ENCODE measurements around the gene ENC1. TPM values are rescaled to one million over a fixed set of nuclear protein-coding genes. Genes with fewer than 3 reads are reported as not detected.

ENC1 gene
- total RNA-seq, 2 experiments from 2014 or later, result 0.78 to 0.96 TPM

GRCh38 chr5:74634611-74635286, 5.8 kb downstream of the ENC1 start:
- no peak for DNase-seq
- Mint-ChIP-seq H3K4me1 (peaks cover 16% of the 10 kb centered on the region), H3K4me3 (no peak overlapping the region), H3K36me3 (no peaks in the 10 kb centered on the region), H3K9me3 (no peaks in the 10 kb centered on the region), H3K27ac (no peak overlapping the region), H3K27me3 (peaks cover 23% of the 10 kb centered on the region)
- POLR2A ChIA-PET, result no interaction called here
- ATAC-seq (ENCODE audit: low read depth), result no peak

GRCh38 chr5:74633695-74634094, 6.8 kb downstream of the ENC1 start:
- no peak overlapping the region for H3K27ac Mint-ChIP-seq
- no peaks in the 10 kb centered on the region for H3K9me3 Mint-ChIP-seq
- H3K4me1 Mint-ChIP-seq, result peaks cover 6% of the 10 kb centered on the region
- DNase-seq, result no peak
- no peak for ATAC-seq (ENCODE audit: low read depth)
- POLR2A ChIA-PET, result no interaction called here
- peaks cover 14% of the 10 kb centered on the region for H3K27me3 Mint-ChIP-seq
- no peak overlapping the region for H3K4me3 Mint-ChIP-seq
- H3K36me3 Mint-ChIP-seq, result no peaks in the 10 kb centered on the region

GRCh38 chr5:74632947-74633356, 7.6 kb downstream of the ENC1 start:
- no peak overlapping the region for H3K4me3 Mint-ChIP-seq
- POLR2A ChIA-PET, result no interaction called here
- H3K4me1 Mint-ChIP-seq, result peaks cover 3% of the 10 kb centered on the region
- ATAC-seq (ENCODE audit: low read depth), result no peak
- H3K36me3 Mint-ChIP-seq, result no peaks in the 10 kb centered on the region
- no peaks in the 10 kb centered on the region for H3K9me3 Mint-ChIP-seq
- H3K27ac Mint-ChIP-seq, result no peak overlapping the region
- peaks cover 8% of the 10 kb centered on the region for H3K27me3 Mint-ChIP-seq
- no peak for DNase-seq

GRCh38 chr5:74631081-74631953, 9.2 kb downstream of the ENC1 start:
- no peak overlapping the region for H3K27ac Mint-ChIP-seq
- no peaks in the 10 kb centered on the region for H3K9me3 Mint-ChIP-seq
- H3K4me3 Mint-ChIP-seq, result no peak overlapping the region
- H3K27me3 Mint-ChIP-seq, result no peaks in the 10 kb centered on the region
- H3K36me3 Mint-ChIP-seq, result no peaks in the 10 kb centered on the region
- ATAC-seq (ENCODE audit: low read depth) (peak; percentile 77), DNase-seq (no peak)
- POLR2A ChIA-PET, result no interaction called here
- peaks cover 3% of the 10 kb centered on the region for H3K4me1 Mint-ChIP-seq

- Mint-ChIP-seq H3K9me3 (no peaks in the 10 kb centered on the region), H3K4me1 (peaks cover 3% of the 10 kb centered on the region), H3K27me3 (no peaks in the 10 kb centered on the region), H3K36me3 (no peaks in the 10 kb centered on the region), H3K27ac (no peak overlapping the region), H3K4me3 (no peak overlapping the region)
- no peak for ATAC-seq (ENCODE audit: low read depth)
- POLR2A ChIA-PET, result no interaction called here
- no peak for DNase-seq
These were observed 10.0 kb downstream of the ENC1 start for GRCh38 chr5:74630453-74631066.

- POLR2A ChIA-PET, result no interaction called here
These were observed 11.2 kb downstream of the ENC1 start for GRCh38 chr5:74629326-74629725.

GRCh38 chr5:74628359-74628758, 12.2 kb downstream of the ENC1 start:
- no peak for ATAC-seq (ENCODE audit: low read depth)
- no peaks in the 10 kb centered on the region for H3K27me3 Mint-ChIP-seq
- H3K36me3 Mint-ChIP-seq, result no peaks in the 10 kb centered on the region
- DNase-seq, result no peak
- H3K9me3 Mint-ChIP-seq, result no peaks in the 10 kb centered on the region
- no peak overlapping the region for H3K27ac Mint-ChIP-seq
- no peak overlapping the region for H3K4me3 Mint-ChIP-seq
- peaks cover 3% of the 10 kb centered on the region for H3K4me1 Mint-ChIP-seq
- POLR2A ChIA-PET, result no interaction called here

More at GRCh38 chr5:74629326-74629725, 11.2 kb downstream of the ENC1 start:
- Mint-ChIP-seq H3K4me3 (no peak overlapping the region), H3K9me3 (no peaks in the 10 kb centered on the region), H3K27me3 (no peaks in the 10 kb centered on the region), H3K4me1 (peaks cover 3% of the 10 kb centered on the region), H3K36me3 (no peaks in the 10 kb centered on the region), H3K27ac (no peak overlapping the region)
- DNase-seq, result no peak
- ATAC-seq (ENCODE audit: low read depth), result no peak

GRCh38 chr5:74627646-74628279, 12.8 kb downstream of the ENC1 start:
- DNase-seq (no peak), ATAC-seq (ENCODE audit: low read depth) (no peak)
- POLR2A ChIA-PET, result no interaction called here
- no peaks in the 10 kb centered on the region for H3K27me3 Mint-ChIP-seq
- no peaks in the 10 kb centered on the region for H3K36me3 Mint-ChIP-seq
- H3K27ac Mint-ChIP-seq, result no peak overlapping the region
- H3K9me3 Mint-ChIP-seq, result no peaks in the 10 kb centered on the region
- peaks cover 3% of the 10 kb centered on the region for H3K4me1 Mint-ChIP-seq
- H3K4me3 Mint-ChIP-seq, result no peak overlapping the region

- no peaks in the 10 kb centered on the region for H3K36me3 Mint-ChIP-seq
- POLR2A ChIA-PET, result no interaction called here
These were observed 13.9 kb downstream of the ENC1 start for GRCh38 chr5:74626386-74627222.

GRCh38 chr5:74625742-74626241, 14.7 kb downstream of the ENC1 start:
- H3K4me3 Mint-ChIP-seq, result no peak overlapping the region
- no peaks in the 10 kb centered on the region for H3K9me3 Mint-ChIP-seq
- no peak for ATAC-seq (ENCODE audit: low read depth)
- H3K27ac Mint-ChIP-seq, result no peak overlapping the region
- no peaks in the 10 kb centered on the region for H3K4me1 Mint-ChIP-seq
- no peak for DNase-seq
- POLR2A ChIA-PET, result no interaction called here
- H3K27me3 Mint-ChIP-seq, result peaks cover 2% of the 10 kb centered on the region
- no peaks in the 10 kb centered on the region for H3K36me3 Mint-ChIP-seq

More at GRCh38 chr5:74626386-74627222, 13.9 kb downstream of the ENC1 start:
- DNase-seq, result no peak
- H3K27ac Mint-ChIP-seq, result no peak overlapping the region
- ATAC-seq (ENCODE audit: low read depth), result no peak
- no peaks in the 10 kb centered on the region for H3K27me3 Mint-ChIP-seq
- no peak overlapping the region for H3K4me3 Mint-ChIP-seq
- peaks cover 2% of the 10 kb centered on the region for H3K4me1 Mint-ChIP-seq
- H3K9me3 Mint-ChIP-seq, result no peaks in the 10 kb centered on the region

- DNase-seq, result no peak
- ATAC-seq (ENCODE audit: low read depth), result no peak
- Mint-ChIP-seq H3K9me3 (no peaks in the 10 kb centered on the region), H3K4me1 (no peaks in the 10 kb centered on the region), H3K36me3 (no peaks in the 10 kb centered on the region), H3K27me3 (peaks cover 5% of the 10 kb centered on the region), H3K4me3 (no peak overlapping the region), H3K27ac (no peak overlapping the region)
- POLR2A ChIA-PET, result no interaction called here
These were observed 15.5 kb downstream of the ENC1 start for GRCh38 chr5:74624931-74625505.

- ATAC-seq (ENCODE audit: low read depth) (no peak), DNase-seq (no peak)
- Mint-ChIP-seq H3K27ac (no peak overlapping the region), H3K4me1 (no peaks in the 10 kb centered on the region), H3K9me3 (no peaks in the 10 kb centered on the region), H3K27me3 (peaks cover 5% of the 10 kb centered on the region), H3K36me3 (no peaks in the 10 kb centered on the region), H3K4me3 (no peak overlapping the region)
- POLR2A ChIA-PET, result no interaction called here
These were observed 16.0 kb downstream of the ENC1 start for GRCh38 chr5:74624501-74624900.

Data from activated naive CD8-positive, alpha-beta T cell treated with anti-CD3 and anti-CD28 coated beads, Interleukin-2, amount 10 ng/mL, durations not matched to agents 7 days and 5 days (primary cell).